GM19238 (cell line): ENCODE measurements around the gene PTPN4.

Experiments used
- DNase-seq: peaks from one replicate; pipeline ENCODE4 v3.0.0; 2011; ENCODE audit warnings: low spot score; ENCODE audit not compliant: insufficient read length

PTPN4 gene

GRCh38 chr2:119759451-119760236 lies at the start of gene PTPN4:
TSS of gene PTPN4 (plus strand) at chr2:119759922. CDS start at chr2:119809854, 49,932 bp downstream.
- DNase-seq = peak; percentile 95

- DNase-seq = no peak
Observed at GRCh38 chr2:119710281-119710680, 49.4 kb upstream of the PTPN4 start.

DNA sequence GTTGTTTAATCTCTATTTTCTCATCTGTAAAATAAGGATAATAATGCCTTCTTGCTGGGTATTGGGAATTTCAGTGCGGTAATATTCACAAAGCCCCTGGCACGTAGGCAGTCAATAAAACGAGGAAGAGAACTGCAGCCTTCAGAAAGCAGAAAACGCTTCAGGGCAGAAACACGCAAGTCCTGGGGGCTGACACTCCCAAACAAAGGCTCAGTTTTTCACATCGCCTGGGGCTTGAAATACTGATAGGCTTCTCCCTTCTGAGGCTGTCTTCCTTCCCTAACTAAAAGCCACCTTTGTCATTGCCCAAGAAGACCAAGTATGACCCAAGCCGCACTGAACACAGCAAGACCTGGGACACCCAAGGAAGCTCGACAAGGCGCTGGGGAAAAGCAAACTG lies 48.4 kb upstream of the PTPN4 start:
- no peak for DNase-seq

- no peak for DNase-seq
Observed at GRCh38 chr2:119712571-119712970, 47.2 kb upstream of the PTPN4 start.

GRCh38 chr2:119713819-119714490 lies 45.8 kb upstream of the PTPN4 start:
- no peak for DNase-seq

DNA sequence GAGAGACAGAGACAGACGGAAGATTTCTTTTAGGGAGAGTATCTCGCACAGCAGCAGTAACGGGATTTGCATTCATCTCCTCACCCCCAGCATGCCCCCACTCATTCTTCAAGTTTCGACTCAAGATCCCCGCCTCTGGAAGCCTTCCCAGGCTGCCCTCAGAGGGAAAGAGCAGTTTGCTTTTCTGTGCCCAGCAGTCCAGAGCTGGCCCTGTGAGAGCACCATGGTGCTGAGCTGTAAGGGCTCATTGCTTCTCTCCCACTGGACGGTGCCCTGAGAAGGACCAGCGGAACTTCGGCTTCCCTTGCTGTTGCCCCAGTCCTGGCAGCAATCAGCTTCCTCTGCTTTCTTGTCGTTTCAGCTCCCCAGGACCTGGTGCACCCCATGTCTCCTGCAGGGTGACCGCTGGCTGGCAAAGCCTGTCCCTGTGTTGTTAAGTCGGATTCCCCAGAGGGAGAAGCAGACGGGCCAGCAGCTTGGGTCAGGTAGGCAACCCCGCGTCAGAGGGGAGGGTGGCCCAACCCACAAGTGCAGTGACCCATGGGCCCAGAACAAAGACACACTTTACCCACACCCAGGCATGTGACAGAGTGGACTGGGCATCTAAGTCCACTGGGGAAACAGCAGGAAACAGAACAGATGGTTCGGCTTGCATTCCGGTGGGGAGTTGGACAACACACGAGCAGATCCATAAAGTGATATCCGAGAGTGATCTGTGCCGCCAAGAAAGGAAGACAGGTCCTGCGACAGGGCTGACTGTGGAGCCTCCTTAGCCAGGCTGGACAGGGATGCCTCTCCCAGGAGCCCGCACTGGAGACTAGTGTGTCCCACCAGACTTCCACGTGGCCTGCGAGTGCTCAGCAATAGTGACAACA lies 44.1 kb upstream of the PTPN4 start:
- no peak for DNase-seq

- no peak for DNase-seq
Observed at GRCh38 chr2:119716284-119716672, 43.4 kb upstream of the PTPN4 start.

- no peak for DNase-seq
Observed at GRCh38 chr2:119718501-119719260, 41.0 kb upstream of the PTPN4 start.

GRCh38 chr2:119719261-119719627 lies 40.5 kb upstream of the PTPN4 start:
- no peak for DNase-seq

DNA sequence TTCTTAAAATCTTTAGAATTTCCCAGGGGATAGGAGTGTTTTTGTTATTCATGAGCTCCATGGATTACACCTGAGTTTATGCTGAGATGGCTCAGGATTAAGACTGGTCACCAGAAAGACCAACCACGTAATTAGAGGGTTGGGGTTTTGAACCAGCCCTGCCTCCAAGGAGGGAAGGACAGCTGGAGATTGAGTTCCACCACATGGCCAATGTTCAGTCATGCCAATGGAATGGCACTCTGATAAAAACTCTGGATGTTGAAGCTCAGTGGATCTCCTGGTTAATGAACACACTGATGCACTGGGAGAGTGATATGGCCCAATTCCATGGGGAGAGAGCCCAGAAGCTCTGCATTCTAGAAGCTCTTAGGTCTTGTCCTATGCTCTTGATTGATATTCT lies 38.7 kb upstream of the PTPN4 start:
- DNase-seq = no peak

- DNase-seq = no peak
Observed at GRCh38 chr2:119721462-119721861, 38.3 kb upstream of the PTPN4 start.

DNA sequence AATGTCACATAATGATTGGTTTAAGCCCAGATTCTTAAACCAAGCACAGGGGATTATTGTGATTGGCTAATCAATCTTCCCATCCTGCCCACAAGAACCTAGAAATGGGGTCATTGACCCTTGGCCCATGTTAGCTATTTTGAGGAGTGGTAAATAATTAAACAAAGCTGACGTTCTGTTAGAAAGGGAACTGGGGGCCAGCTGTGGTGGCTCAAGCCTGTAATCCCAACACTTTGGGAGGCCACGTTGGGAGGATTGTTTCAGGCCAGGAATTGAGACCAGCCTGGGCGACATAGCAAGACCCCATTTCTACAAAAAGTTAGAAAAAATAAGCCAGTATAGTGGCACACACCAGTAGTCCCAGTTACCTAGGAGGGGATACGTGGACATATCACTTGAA lies 37.8 kb upstream of the PTPN4 start:
- no peak for DNase-seq

DNA sequence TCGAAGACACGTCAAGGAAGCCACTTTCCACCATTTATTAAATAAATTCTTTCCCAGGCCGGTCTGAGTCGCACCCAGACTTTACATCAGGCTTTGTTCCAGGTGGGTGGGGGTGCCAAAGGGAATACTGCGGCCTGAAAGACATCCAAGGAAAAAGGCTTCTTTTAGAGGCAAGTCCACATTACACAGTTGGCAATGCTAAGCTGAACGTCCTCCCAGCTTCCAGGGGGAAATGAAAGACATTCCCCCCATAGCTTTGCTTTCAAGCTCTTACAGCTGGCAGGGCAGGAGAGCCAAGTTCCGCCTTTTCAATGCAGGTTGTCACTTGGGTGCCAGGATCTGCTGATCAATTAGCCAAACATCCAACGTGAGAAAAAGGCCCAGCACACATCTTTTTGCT lies 36.5 kb upstream of the PTPN4 start:
- DNase-seq = no peak

- DNase-seq = no peak
Observed at GRCh38 chr2:119723784-119724467, 35.8 kb upstream of the PTPN4 start.

DNA sequence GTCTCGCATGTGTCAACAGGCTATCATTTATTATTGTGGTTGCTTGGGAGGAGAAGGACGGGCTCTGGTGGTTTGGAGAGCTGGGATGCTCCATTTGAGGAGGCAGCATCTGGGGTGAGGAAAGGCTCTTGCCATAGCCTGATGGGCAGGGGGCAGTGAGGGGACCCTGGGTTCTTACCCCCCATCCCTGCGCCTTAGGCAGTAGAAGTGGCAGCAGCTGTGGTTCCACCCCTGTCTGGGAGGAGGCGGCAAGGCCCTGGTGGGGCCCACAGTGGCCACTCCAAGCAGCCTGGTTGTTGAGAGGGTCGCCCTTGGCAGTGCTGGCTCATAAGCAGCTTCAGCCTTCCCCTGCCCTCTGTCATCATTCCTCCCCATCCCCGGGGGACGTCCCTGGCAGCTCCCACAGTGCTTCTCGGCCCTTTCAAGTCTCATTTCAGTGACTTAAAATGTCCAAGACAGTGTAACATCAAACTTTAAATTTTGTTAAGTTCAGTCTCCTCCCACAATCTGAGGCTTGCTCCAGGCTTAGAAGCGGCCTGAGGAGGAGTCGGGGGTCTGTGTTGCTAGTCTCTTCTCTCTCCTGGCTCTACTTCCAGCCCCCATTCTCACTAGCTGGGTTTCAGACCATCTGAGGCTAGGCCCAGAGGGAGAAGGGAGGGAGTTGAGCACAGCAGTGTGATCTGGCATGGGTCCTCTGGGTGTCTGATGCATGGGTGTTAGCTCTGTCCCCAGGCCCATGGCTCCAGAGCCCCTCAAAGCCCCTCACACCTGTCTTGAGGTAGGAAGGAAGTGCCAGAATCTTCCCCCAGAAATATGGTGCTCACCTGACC lies 34.9 kb upstream of the PTPN4 start:
- DNase-seq = no peak

- DNase-seq = no peak
Observed at GRCh38 chr2:119727493-119727892, 32.2 kb upstream of the PTPN4 start.

DNA sequence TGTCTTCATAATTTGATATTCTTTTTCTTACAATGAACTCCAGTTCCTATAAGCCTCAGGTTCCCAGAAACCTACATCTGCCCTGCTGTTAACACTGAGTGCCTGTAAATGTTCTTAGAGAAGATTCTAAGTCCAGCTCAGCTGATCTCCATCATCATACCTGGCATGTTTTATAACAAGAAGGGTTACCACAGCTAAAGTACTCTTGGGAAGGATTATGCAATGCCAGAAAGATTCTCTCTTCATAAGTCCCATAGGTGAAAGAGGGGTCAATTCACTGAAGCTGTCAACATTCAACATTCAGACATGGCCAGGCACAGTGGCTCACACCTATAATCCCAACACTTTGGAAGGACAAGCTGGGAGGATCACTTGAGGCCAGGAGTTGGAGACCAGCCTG lies 31.3 kb upstream of the PTPN4 start:
- DNase-seq = no peak

- no peak for DNase-seq
Observed at GRCh38 chr2:119730671-119731177, 29.0 kb upstream of the PTPN4 start.

DNA sequence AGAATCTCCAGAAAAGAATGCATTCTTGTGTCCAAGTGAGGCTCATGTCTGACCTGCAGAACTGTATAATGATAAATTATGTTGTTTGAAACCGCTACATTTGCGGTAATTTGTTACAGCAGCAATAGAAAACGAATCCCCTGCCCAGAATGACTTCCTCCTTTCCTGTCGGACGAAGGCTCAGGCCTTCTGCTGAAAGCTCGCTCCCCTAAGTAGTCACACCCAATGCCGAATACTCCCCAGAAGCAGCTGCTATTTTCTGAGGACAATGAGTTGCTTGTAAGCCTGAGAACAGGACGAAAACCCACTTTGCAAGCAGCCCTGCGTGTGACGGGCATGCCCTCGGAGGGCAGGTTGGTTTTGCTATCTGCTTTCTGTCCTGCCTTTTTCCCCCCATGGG lies 27.7 kb upstream of the PTPN4 start:
- no peak for DNase-seq
